ENCODE results near the gene PSD.

Gene PSD

DNA sequence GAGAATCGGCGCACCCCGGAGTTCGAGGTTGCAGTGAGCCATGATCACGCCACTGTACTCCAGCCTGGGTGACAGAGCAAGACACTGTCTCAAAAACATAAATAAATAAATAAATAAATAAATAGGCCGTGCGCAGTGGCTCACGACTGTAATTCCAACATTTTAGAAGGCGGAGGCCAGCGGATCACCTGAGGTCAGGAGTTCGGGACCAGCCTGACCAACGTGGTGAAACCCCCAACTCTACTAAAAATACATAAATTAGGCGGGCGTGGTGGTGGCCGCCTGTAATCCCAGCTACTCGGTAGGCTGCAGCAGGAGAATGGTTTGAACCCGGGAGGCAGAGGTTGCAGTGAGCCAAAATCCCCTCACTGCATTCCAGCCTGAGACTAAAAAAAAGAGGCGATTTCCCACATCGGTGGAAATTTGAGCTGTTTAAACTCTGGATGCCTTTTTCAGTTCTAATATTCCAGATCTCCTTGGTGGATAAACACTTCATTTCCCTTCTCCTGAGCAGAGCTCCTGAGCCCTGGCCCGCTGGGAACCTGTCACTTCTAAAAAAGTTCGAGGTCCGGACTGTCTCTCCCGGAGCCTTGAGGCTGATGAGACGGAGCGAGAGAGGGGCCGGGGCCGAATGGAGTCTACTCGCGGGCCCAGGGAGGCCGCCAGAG, 25.0 kb downstream of the PSD start:
- no peak for DNase-seq (ENCODE audit: low read depth in 3 of 3, low spot score in 1 of 3)

DNA sequence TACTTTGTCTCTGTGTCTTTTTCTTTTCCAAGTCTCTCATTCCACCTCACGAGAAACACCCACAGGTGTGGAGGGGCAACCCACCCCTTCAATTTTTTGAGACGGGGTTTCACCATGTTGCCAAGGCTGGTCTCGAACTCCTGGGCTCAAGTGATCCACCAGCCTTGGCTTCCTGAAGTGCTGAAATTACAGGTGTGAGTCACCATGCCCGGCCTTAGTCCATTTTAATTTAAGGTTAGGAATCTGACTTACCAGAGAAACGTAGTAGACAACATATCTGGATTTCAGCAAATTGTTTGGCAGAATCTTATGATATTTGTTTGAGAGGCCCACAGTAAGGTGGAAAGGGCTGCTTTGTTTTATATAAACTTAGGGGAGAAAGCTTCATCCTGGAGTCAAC, 26.3 kb downstream of the PSD start:
- no peak for DNase-seq (ENCODE audit: low read depth in 3 of 3, low spot score in 1 of 3)

DNA sequence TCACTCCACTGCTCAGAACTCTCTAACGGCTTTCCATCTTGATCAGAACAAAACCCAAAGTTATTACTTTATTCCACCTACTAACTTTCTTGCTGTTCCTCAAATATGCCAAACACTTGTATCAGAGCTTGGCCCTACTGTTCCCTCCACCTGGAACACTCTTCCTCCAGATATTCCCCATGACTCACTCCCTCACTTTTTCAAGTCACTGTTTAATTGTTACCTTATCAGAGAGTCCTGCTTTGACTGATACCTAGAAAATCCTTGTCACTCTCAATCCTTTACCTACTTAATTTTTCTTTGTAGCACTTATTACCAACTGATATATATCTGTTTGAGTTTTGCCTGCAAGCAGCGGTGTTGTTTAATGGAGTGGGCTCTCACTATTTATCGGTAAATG, 28.7 kb downstream of the PSD start:
- no peak for DNase-seq (ENCODE audit: low read depth in 3 of 3, low spot score in 1 of 3)

DNA sequence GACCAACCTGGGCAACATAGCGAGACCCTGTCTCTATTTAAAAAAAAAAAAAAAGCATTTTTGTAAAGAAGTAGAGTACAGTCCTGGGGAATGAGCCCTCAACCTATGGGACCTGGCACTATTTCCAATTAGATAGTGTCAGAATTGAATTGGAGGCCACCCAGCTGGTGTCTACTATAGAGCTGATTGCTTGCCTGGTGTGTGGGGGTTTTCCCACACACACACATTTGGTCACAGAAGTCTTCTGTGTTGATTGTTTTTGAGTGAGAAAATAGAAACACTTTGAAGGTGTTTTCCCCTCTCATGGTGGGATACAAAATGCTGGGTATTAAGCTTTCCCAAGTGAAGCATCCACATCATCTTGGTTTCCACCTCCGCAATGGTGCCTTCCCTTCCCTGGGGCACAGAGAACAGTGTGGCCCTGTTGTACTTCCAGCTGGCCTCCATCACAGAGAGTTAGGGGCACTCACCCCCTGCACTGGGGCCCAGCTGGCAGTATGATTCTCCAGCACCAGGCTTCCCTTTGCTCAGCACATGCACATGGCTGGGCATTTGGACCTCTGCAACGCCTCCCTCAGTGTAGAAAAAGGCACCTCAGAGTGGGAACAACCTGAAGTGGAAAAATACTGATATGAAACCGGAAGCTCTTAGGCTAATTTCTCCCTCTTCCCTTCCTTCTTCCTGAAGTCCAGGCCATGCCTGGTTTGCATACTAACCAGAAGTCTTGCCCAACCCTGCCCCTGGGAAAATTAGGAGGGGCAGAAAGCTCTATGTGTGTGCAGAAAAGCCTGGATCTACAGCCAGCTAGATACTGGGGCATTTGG, 33.8 kb downstream of the PSD start:
- DNase-seq (ENCODE audit: low read depth in 3 of 3, low spot score in 1 of 3), result no peak

DNA sequence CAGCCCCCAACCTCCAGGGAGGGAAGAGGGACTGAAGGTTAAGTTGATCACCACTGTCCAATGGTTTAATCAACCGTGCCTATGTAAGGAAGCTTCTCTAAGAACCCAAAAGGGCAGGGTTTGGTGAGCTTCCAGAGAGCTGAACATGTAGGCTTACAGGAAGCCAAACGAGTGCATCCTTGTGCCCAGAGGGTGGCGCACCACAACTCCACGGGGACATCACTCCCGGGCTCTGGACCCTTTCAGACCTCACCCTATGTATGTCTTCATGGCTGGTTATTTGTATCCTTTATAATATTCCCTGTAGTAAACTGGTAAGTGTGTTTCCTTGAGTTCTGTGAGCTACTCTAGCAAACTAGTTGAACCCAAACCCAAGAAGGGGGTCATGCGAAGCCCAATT, 34.5 kb downstream of the PSD start:
- DNase-seq (ENCODE audit: low read depth in 3 of 3, low spot score in 1 of 3), result no peak

DNA sequence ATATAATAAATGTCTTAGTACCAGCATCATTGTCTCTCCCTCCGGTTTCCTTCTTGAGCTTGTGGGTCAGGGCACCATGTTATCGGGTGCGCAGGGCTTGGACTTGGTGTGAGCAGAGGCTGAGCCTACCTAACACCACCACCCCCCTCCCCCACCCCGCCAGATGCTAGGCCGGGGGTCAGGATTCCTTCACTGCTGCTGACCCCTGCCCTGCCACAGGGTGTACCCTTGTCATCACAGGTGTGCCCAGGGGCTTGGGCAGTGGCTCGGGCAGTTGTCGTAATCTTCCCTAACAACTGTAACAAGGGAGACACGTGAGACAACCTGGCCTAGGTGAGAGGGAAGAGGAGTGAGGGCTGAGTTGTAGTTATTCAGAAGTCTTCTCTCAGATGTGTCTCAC, 35.7 kb downstream of the PSD start:
- no peak for DNase-seq (ENCODE audit: low read depth in 3 of 3, low spot score in 1 of 3)

DNA sequence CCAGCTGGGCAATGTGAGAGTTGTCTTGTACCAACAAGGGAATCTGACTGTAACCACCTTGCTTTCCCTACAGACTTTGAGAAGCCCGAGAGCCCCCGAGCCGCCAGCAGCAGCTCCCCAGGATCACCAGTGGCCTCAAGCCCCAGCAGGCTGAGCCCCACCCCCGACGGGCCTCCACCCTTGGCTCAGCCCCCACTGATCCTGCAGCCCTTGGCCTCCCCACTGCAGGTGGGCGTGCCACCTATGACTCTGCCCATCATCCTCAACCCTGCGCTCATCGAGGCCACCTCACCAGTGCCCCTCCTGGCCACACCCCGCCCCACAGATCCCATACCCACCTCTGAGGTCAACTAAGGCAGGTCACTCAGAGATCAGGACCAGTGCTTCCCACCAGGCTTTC, 36.6 kb downstream of the PSD start:
- DNase-seq (ENCODE audit: low read depth in 3 of 3, low spot score in 1 of 3), result no peak

DNA sequence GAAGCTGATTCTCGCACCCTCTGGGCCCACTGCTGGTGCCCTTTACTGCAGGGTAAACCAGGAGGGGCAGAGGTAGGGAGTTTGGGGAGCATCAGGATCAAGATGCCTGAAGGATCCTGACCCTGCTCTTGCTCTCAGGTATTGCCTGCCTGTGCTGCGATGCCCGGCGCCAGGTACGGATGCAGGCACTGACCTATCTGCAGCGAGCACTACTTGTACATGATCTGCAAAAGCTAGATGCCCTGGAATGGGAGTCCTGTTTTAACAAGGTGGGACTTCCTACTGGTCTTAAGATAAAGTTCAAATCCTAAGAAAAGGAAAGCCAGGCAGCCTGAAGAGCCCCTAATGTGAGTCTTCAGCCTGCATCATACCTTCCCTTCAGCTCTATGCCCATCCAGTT, 39.2 kb downstream of the PSD start:
- no peak for DNase-seq (ENCODE audit: low read depth in 3 of 3, low spot score in 1 of 3)

DNA sequence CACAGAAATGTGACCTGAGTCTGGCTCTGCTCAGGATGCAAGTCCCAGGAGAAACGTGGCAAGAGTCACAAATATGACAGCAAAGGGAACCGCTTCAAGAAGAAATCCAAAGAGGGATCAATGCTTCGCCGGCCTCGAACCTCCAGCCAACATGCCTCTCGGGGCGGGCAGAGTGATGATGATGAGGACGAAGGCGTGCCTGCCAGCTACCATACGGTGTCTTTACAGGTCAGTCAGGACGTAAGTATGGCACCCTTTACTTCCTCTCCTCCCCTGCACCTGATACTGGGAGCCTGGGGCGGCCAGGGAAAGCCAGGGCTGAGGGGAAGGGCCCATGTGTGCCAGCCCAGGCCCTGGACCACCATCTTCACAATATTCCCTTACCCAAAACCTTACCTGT, 41.7 kb downstream of the PSD start:
- DNase-seq (ENCODE audit: low read depth in 3 of 3, low spot score in 1 of 3), result no peak

DNA sequence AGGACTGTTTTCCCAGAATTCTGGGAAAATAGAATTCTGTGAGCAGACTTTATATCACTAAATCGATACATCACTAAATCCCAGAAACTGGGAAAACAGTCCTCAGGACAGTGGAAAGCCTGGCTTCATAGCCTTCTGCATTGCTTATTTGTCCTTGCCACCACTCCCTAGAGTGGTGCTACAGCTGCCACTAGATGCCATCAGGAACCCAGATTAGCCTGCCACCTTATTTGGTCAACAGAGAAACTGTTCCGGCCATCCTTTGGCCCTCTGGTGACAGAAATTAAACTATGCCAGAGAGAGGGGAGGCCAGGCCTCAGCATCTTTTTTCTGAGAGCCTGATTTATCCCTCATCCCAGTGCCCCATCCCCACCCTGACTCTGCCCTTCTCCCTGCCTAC, 42.7 kb downstream of the PSD start:
- no peak for DNase-seq (ENCODE audit: low read depth in 3 of 3, low spot score in 1 of 3)

DNA sequence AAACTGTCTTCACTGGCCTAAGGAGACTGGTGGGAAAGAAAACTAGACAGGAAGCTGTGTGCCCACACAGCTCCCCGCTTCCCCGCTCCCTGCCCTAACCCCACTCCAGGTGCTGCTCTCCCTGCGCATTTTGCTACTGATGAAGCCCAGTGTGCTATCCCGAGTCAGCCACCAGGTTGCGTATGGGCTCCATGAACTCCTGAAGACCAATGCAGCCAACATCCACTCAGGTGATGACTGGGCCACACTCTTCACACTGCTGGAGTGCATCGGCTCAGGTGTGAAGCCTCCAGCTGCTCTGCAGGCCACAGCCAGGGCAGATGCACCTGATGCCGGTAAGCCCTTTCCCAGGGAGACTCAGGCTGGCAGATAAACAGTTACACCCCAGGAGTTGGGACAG, 43.3 kb downstream of the PSD start:
- DNase-seq (ENCODE audit: low read depth in 3 of 3, low spot score in 1 of 3), result no peak

DNA sequence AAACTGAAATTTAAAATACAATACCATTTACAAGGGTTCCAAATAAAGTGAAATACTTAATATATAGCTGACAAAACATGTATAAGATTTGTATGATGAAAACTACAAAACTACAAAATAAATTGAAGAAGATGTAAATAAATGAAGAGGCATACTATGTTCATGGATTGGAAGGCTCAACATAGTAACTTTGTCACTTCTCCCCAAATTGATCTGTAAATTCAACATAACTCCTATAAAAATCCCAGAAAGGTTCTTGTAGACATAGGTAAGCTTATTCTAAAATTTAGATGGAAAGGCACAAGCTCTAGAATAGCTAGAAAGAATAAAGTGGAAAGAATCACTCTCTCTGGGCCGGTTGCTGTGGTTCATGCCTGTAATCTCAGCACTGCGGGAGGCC, 47.3 kb downstream of the PSD start:
- DNase-seq (ENCODE audit: low read depth in 3 of 3, low spot score in 1 of 3), result no peak

DNA sequence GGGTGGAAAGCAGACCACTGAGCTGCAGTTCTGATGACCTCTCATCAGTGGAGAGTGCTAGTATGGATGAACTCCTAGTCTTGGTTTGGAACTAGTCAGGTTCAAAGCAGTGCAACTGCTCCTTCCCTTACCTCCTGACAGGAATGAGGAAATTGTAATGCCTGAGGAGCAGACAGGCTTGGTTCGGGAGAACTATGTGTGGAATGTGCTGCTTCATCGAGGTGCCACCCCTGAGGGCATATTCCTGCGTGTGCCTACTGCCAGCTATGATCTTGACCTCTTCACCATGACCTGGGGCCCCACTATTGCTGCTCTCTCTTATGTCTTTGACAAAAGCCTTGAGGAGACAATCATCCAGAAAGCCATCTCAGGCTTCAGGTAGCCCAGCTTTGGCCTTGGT, 50.5 kb downstream of the PSD start:
- no peak for DNase-seq (ENCODE audit: low read depth in 3 of 3, low spot score in 1 of 3)

DNA sequence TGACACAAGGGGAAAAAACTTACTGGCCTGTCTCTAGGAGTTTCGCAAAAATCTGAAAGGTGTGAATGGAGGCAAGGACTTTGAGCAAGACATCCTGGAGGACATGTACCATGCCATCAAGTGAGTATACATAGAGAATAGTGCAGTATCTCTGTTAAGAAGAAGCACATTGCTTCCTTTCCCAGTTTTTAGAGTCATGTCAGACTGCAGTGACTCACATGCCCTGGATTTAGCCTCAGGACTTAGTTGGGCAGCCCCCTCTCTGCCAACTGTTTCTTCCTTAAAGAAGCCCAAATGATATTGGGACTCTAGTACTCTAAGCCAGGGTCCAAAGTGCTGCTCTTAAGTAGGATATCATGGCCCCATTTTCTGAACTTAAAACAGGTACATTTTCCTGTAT, 51.1 kb downstream of the PSD start:
- no peak for DNase-seq (ENCODE audit: low read depth in 3 of 3, low spot score in 1 of 3)

DNA sequence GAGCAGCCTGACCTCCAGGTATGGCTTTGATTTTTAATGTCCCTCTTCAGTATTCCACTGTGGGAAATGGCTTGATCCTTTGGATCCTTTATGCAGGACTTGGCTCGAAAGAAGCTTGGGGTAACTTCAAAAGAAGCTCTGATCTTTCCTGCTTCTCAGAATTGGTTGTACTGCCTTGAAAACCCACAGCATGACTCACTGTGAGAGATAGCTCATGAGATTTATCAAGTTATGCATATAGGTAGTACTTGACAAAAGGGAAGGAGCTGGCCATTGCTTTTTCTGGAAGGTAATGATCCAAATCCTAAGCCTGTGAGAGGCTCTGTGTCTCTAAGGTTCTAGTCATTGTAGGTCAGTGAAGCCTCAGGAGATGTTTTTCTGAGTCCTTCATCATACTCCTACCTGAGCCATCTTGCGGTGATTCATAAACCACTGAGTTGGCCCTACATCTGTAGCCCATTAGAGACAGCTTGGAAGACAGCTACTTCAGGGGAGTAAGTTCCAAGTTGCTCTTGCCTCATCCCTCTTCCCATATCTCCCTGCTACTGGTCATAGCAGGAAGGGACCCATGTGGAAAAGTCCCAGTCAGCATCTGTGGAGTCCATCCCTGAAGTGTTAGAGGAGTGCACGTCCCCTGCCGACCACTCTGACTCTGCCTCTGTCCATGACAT, 59.7 kb downstream of the PSD start:
- DNase-seq (ENCODE audit: low read depth in 3 of 3, low spot score in 1 of 3), result no peak

DNA sequence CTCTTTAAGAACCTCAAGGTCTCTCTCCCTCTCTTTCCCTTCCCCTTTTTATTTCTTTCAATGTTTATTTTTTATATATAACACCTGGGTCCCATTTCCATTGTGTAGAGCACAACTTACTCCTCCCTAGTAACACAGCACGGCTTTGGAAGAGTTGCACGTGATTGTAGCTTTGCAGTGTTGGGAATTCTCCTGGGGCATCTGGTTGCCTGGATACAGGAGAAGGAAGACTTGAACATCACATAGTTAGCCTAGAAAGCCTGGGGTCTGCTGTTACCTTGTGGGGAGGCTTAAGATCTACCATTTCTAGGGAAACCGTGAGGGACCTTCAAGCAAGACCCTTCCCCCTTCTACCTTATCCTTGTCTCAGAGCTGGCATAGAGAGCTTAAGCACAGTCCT, 64.1 kb downstream of the PSD start:
- DNase-seq (ENCODE audit: low read depth in 3 of 3, low spot score in 1 of 3), result no peak

Data from stimulated activated CD4-positive, alpha-beta T cell treated with anti-CD3 and anti-CD28 coated beads, TNF-alpha, amount 100 ng/mL, for 1 hour (primary cell).